HCT116 (cell line): ENCODE measurements around the gene ARMC8. TPM values are rescaled to one million over a fixed set of nuclear protein-coding genes. Genes with fewer than 3 reads are reported as not detected.

Source experiments
- ATAC-seq: fragments of 200-7000 bp; cut with Tn5 transposase; 2 replicates; pipeline ENCODE4 v1.9.1; 2020; ENCODE audit warnings: mild to moderate bottlenecking, moderate library complexity
- BruUV-seq: library from RNA; stranded (reverse); fragments of 400-500 nt; replicated peaks from 2 replicates; lab custom pipeline; 2021; lab: Mats Ljungman, UMichigan
- CTCF ChIA-PET: fragments of 300-600 bp; sonication (Branson Sonifier 250); formaldehyde crosslinking; loops from one replicate; lab custom pipeline; 2021; ENCODE audit warnings: antibody characterized with exemption; lab: Charles Lee
- POLR2A ChIA-PET: fragments of 300-600, 350-600 bp; sonication (Branson Sonifier 250); formaldehyde crosslinking; loops from one replicate; lab custom pipeline; 2021; ENCODE audit warnings: antibody characterized with exemption; lab: Charles Lee
- RAD21 ChIA-PET, 2 experiments: fragments of 300-600 bp; sonication (Branson Sonifier 250); formaldehyde crosslinking; loops; one replicate each; lab custom pipeline; 2023; ENCODE audit warnings: low total read pairs in 2 of 2; ENCODE audit not compliant: uncharacterized antibody in 2 of 2, unreplicated experiment in 2 of 2, low non-redundant PET in 1 of 2; lab: Charles Lee
- DNase-seq: peaks from one replicate; pipeline ENCODE4 v3.0.0-alpha.2; 2010; ENCODE audit warnings: low read depth, low spot score
- H2AFZ ChIP-seq: fragments of 200-600 bp; shearing (Covaris generic), sonication (generic); 2 replicates; pipeline ENCODE4 v1.6.1; 2017; ENCODE audit warnings: low read depth, mixed run types, mixed read lengths, antibody characterized with exemption, low read length; ENCODE audit not compliant: poor library complexity, severe bottlenecking
- H3K27ac ChIP-seq: 2 replicates; pipeline ENCODE4 v1.5.1; 2012; ENCODE audit warnings: low read depth, low read length
- H3K27me3 ChIP-seq: fragments of 200-600 bp; sonication (generic); 2 replicates; pipeline ENCODE4 v1.6.1; 2016; ENCODE audit warnings: mixed run types, low read length, mixed read lengths; ENCODE audit not compliant: insufficient read depth
- H3K36me3 ChIP-seq, 2 experiments: fragments of 200-500 bp in 1 of 2; fragments of 200-600 bp in 1 of 2; sonication (Bioruptor generic) in 1 of 2; sonication (generic) in 1 of 2; 2 replicates each; pipeline versions ENCODE4 v1.5.1 to v1.6.1; 2014 to 2016; ENCODE audit warnings: low read length in 2 of 2, inconsistent platforms in 1 of 2, mixed read lengths in 1 of 2, mixed run types in 1 of 2; ENCODE audit not compliant: insufficient read depth in 2 of 2, control insufficient read depth in 1 of 2
- H3K4me1 ChIP-seq, 2 experiments: fragments of 200-600 bp in 1 of 2; sonication (generic) in 1 of 2; 2 replicates each; pipeline versions ENCODE4 v1.5.1 to v1.6.1; 2012 to 2017; ENCODE audit warnings: low read length in 2 of 2, inconsistent platforms in 1 of 2, mild to moderate bottlenecking in 1 of 2, mixed read lengths in 1 of 2, mixed run types in 1 of 2, moderate library complexity in 1 of 2; ENCODE audit not compliant: insufficient read depth in 2 of 2, control insufficient read depth in 1 of 2
- H3K4me2 ChIP-seq: fragments of 200-600 bp; sonication (generic); 2 replicates; pipeline ENCODE4 v1.6.1; 2017; ENCODE audit warnings: mixed run types, low read length, mixed read lengths
- H3K4me3 ChIP-seq, 2 experiments: fragments of 200-600 bp in 1 of 2; sonication (generic) in 1 of 2; replicated peaks in 1 of 2; 2 replicates each; pipeline ENCODE4 v1.5.1; 2011 to 2016; ENCODE audit warnings: low read length in 2 of 2, control low read depth in 1 of 2, low read depth in 1 of 2, mild to moderate bottlenecking in 1 of 2, mixed read lengths in 1 of 2, mixed run types in 1 of 2
- H3K79me2 ChIP-seq: fragments of 200-600 bp; sonication (generic); 2 replicates; pipeline ENCODE4 v1.6.1; 2017; ENCODE audit warnings: mild to moderate bottlenecking, mixed run types, low read length, moderate library complexity, mixed read lengths; ENCODE audit not compliant: insufficient read depth
- H3K9ac ChIP-seq: fragments of 200-600 bp; sonication (generic); 2 replicates; pipeline ENCODE4 v1.6.1; 2016; ENCODE audit warnings: low read length, mixed read lengths
- H3K9me2 ChIP-seq: fragments of 200-600 bp; sonication (generic), shearing (Covaris generic); 2 replicates; pipeline ENCODE4 v1.6.1; 2017; ENCODE audit warnings: mixed run types, mild to moderate bottlenecking, moderate library complexity; ENCODE audit not compliant: insufficient read depth
- H3K9me3 ChIP-seq, 2 experiments: fragments of 200-500 bp in 1 of 2; fragments of 200-600 bp in 1 of 2; sonication (Bioruptor generic) in 1 of 2; sonication (generic) in 1 of 2; 2 replicates each; pipeline ENCODE4 v1.6.1; 2014 to 2017; ENCODE audit warnings: low read length in 2 of 2, mixed read lengths in 2 of 2, inconsistent platforms in 1 of 2, low read depth in 1 of 2, mild to moderate bottlenecking in 1 of 2, mixed run types in 1 of 2, moderate library complexity in 1 of 2; ENCODE audit not compliant: control insufficient read depth in 1 of 2, insufficient read depth in 1 of 2
- H4K20me1 ChIP-seq: fragments of 200-600 bp; sonication (generic), shearing (Covaris generic); 2 replicates; pipeline ENCODE4 v1.6.1; 2017; ENCODE audit warnings: mixed run types, mild to moderate bottlenecking, moderate library complexity; ENCODE audit not compliant: insufficient read depth
- CBX3 ChIP-seq: IDR thresholded peaks from 2 replicates; pipeline ENCODE4 v1.6.1; 2012; ENCODE audit warnings: low read depth
- CEBPB ChIP-seq: IDR thresholded peaks from 2 replicates; pipeline ENCODE4 v1.6.1; 2012; ENCODE audit warnings: low read depth
- EZH2 ChIP-seq: fragments of 200-600 bp; sonication (generic); IDR thresholded peaks from 2 replicates; pipeline ENCODE4 v1.6.1; 2017; ENCODE audit warnings: antibody characterized with exemption, mixed run types
- EZH2phosphoT487 ChIP-seq: fragments of 200-600 bp; IDR thresholded peaks from 2 replicates; pipeline ENCODE4 v1.6.1; 2018; ENCODE audit warnings: antibody characterized with exemption, borderline replicate concordance
- JUND ChIP-seq: IDR thresholded peaks from 2 replicates; pipeline ENCODE4 v1.6.1; 2012
- POLR2A ChIP-seq: IDR thresholded peaks from 2 replicates; pipeline ENCODE4 v1.7.0; 2011; ENCODE audit warnings: borderline replicate concordance; ENCODE audit not compliant: insufficient read depth, insufficient read length; ENCODE audit errors: extremely low read depth
- POLR2AphosphoS5 ChIP-seq: IDR thresholded peaks from 2 replicates; pipeline ENCODE4 v1.6.1; 2011; ENCODE audit warnings: mild to moderate bottlenecking, low read depth, low read length, moderate library complexity
- REST ChIP-seq: IDR thresholded peaks from 2 replicates; pipeline ENCODE4 v1.6.1; 2012; ENCODE audit warnings: low read depth
- SRF ChIP-seq: IDR thresholded peaks from 2 replicates; pipeline ENCODE4 v1.6.1; 2012; ENCODE audit warnings: low read depth
- intact Hi-C: fragments of 100-400 bp; cut with micrococcal nuclease; formaldehyde crosslinking; loops from 2 replicates; pipeline ENCODE4 v1.10.0; 2022
- total RNA-seq: library from RNA; stranded (reverse); gene quantifications from one replicate; pipeline ENCODE4 v1.2.1, GENCODE V29; 2021; ENCODE audit not compliant: unreplicated experiment
- TF ChIP-seq, protein P1 (sequence below): IDR thresholded peaks from 2 replicates; pipeline ENCODE4 v1.6.1; 2011; ENCODE audit warnings: mild to moderate bottlenecking, low read length, moderate library complexity; ENCODE audit not compliant: insufficient replicate concordance; ENCODE audit errors: extremely low read depth
- TF ChIP-seq, protein P2 (sequence below): IDR thresholded peaks from 2 replicates; pipeline ENCODE4 v1.6.1; 2012
- TF ChIP-seq, protein P3 (sequence below), 3 experiments: fragments of 200-600 bp in 1 of 3; sonication (generic) in 1 of 3; IDR thresholded peaks in 2 of 3; conservative IDR thresholded peaks in 1 of 3; 2 replicates each; pipeline ENCODE4 v1.5.1; 2012 to 2017; ENCODE audit warnings: low read depth in 2 of 3, low read length in 2 of 3, antibody characterized with exemption in 1 of 3, borderline replicate concordance in 1 of 3, control low read depth in 1 of 3, mild to moderate bottlenecking in 1 of 3, mixed read lengths in 1 of 3, mixed run types in 1 of 3, moderate library complexity in 1 of 3; ENCODE audit not compliant: insufficient read depth in 1 of 3

ARMC8 gene
- total RNA-seq, 1 experiment from 2014 or later: 36.2 TPM

DNA sequence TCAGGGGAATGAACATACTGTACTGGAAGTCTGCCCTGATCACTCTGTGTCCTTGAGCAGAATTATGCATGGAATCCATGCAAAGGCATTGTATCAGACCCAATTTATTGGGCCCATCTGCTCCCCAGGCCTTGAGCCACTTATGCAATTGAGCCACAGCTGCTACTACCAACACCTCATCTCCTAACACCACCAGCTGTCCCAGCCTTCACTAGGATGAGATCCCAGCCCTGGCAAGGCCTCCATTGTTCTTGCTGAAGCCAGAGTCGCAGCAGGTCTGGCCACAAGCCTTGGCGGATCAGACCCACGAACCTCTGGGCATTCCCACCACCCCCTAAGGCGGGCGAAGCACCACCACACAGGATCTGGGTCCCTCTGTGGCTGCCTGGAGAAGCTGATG lies 151.7 kb downstream of the ARMC8 start (continued):
- TF ChIP-seq SRF (no peak), CEBPB (no peak), JUND (no peak)
- TF ChIP-seq, protein P1, sequence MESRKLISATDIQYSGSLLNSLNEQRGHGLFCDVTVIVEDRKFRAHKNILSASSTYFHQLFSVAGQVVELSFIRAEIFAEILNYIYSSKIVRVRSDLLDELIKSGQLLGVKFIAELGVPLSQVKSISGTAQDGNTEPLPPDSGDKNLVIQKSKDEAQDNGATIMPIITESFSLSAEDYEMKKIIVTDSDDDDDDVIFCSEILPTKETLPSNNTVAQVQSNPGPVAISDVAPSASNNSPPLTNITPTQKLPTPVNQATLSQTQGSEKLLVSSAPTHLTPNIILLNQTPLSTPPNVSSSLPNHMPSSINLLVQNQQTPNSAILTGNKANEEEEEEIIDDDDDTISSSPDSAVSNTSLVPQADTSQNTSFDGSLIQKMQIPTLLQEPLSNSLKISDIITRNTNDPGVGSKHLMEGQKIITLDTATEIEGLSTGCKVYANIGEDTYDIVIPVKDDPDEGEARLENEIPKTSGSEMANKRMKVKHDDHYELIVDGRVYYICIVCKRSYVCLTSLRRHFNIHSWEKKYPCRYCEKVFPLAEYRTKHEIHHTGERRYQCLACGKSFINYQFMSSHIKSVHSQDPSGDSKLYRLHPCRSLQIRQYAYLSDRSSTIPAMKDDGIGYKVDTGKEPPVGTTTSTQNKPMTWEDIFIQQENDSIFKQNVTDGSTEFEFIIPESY: no peak
- TF ChIP-seq, protein P2, sequence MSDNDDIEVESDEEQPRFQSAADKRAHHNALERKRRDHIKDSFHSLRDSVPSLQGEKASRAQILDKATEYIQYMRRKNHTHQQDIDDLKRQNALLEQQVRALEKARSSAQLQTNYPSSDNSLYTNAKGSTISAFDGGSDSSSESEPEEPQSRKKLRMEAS: no peak

GRCh38 chr3:138340511-138340910 lies 153.4 kb downstream of the ARMC8 start:
- no peaks in the 10 kb centered on the region for H3K27me3 ChIP-seq
- RAD21 ChIA-PET: no interaction called here
- ATAC-seq (no peak), DNase-seq (no peak)
- no TSS peak for BruUV-seq
- POLR2A ChIA-PET: no interaction called here
- no peak overlapping the region for H3K27ac ChIP-seq
- H3K9ac ChIP-seq: no peak overlapping the region
- no peak for TF ChIP-seq EZH2
- TF ChIP-seq REST: no peak
- TF ChIP-seq, protein P3, sequence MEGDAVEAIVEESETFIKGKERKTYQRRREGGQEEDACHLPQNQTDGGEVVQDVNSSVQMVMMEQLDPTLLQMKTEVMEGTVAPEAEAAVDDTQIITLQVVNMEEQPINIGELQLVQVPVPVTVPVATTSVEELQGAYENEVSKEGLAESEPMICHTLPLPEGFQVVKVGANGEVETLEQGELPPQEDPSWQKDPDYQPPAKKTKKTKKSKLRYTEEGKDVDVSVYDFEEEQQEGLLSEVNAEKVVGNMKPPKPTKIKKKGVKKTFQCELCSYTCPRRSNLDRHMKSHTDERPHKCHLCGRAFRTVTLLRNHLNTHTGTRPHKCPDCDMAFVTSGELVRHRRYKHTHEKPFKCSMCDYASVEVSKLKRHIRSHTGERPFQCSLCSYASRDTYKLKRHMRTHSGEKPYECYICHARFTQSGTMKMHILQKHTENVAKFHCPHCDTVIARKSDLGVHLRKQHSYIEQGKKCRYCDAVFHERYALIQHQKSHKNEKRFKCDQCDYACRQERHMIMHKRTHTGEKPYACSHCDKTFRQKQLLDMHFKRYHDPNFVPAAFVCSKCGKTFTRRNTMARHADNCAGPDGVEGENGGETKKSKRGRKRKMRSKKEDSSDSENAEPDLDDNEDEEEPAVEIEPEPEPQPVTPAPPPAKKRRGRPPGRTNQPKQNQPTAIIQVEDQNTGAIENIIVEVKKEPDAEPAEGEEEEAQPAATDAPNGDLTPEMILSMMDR (IDR thresholded peaks at IDR 0.05 in 2 of 3, conservative IDR thresholded peaks at IDR 0.05 in 1 of 3; ENCODE audit: borderline replicate concordance in 1 of 3, insufficient read depth in 1 of 3, low read depth in 2 of 3, low read length in 2 of 3): no peak
- no peak for TF ChIP-seq CBX3
- no peak for TF ChIP-seq CEBPB
- TF ChIP-seq POLR2A: no peak
- no peak for TF ChIP-seq EZH2phosphoT487
- TF ChIP-seq POLR2AphosphoS5: no peak
- H3K9me3 ChIP-seq: no peaks in the 10 kb centered on the region
- no peak overlapping the region for H2AFZ ChIP-seq
- intact Hi-C loops: no loop called here
- H3K4me1 ChIP-seq: peaks cover 3 to 13% of the 10 kb centered on the region in 2 experiments; a peak in 3 of 4 replicates
- no peaks in the 10 kb centered on the region for H4K20me1 ChIP-seq
- no peaks in the 10 kb centered on the region for H3K9me2 ChIP-seq
- H3K4me3 ChIP-seq: no peak overlapping the region
- CTCF ChIA-PET: no interaction called here
- H3K4me2 ChIP-seq: no peak overlapping the region
- H3K79me2 ChIP-seq: no peaks in the 10 kb centered on the region
- no peaks in the 10 kb centered on the region for H3K36me3 ChIP-seq
